Measurements from ENCODE around the gene CSRNP3. TPM values are rescaled to one million over a fixed set of nuclear protein-coding genes. Genes with fewer than 3 reads are reported as not detected.

CSRNP3 gene
- total and polyA plus RNA-seq, 2 donors (not counting 3 experiments of a cell fraction or from before 2014, with no cell fraction given): not detected

GRCh38 chr2:165518611-165519010 is 49.1 kb downstream of the CSRNP3 start:
- H2AFZ ChIP-seq (ENCODE audit: low read depth, low read length): no peak overlapping the region
- no peaks in the 10 kb centered on the region for H3K36me3 ChIP-seq (ENCODE audit: control insufficient read depth in 2 of 2, extremely low read depth in 1 of 2, insufficient read depth in 2 of 2, low read length in 2 of 2)
- no TSS peak for BruUV-seq (replicated peaks)
- no peak overlapping the region for H3K9ac ChIP-seq (replicated peaks; ENCODE audit: extremely low read depth, insufficient read depth, low read length)
- no peaks in the 10 kb centered on the region for H3K79me2 ChIP-seq (ENCODE audit: control insufficient read depth, insufficient read depth, low read length)
- FAIRE-seq: no peak
- CTCF ChIA-PET: interaction anchor here (1.1 to 1.3 kb wide), 2 partner anchors 16 to 25 kb away, joined by 3 read pairs; no protein-coding TSS in a partner anchor
- DNase-seq (ENCODE audit: low read depth, low spot score): no peak
- no peaks in the 10 kb centered on the region for H3K4me1 ChIP-seq (ENCODE audit: control insufficient read depth, extremely low read depth, insufficient read depth, low read length)
- POLR2A ChIA-PET: no interaction called here
- H3K4me2 ChIP-seq (ENCODE audit: insufficient read depth, low read length): no peak overlapping the region
- dilution Hi-C loops (cut with MboI; ENCODE audit: extremely low pct_ligation_motif_present, low sequenced_read_pairs) (no loop called here), intact Hi-C loops (cut with micrococcal nuclease) (no loop called here)
- H3K4me3 ChIP-seq (replicated peaks in 1 of 3; ENCODE audit: insufficient read depth in 1 of 3, low read depth in 1 of 3, low read length in 3 of 3): no peak overlapping the region
- no peak for TF ChIP-seq POLR2AphosphoS5 (IDR thresholded peaks at IDR 0.05; ENCODE audit: insufficient read depth, low read depth, low read length)
- TF ChIP-seq EZH2 (IDR thresholded peaks at IDR 0.05; ENCODE audit: borderline replicate concordance, low read depth, low read length, severe bottlenecking): no peak
- no peaks in the 10 kb centered on the region for H3K9me3 ChIP-seq (replicated peaks; ENCODE audit: control insufficient read depth, insufficient read depth, low read length)
- no peak overlapping the region for H3K27ac ChIP-seq (ENCODE audit: insufficient read depth, low read depth, low read length)
- H3K9me1 ChIP-seq (replicated peaks; ENCODE audit: control insufficient read depth, extremely low read depth, insufficient read depth, low read length): no peaks in the 10 kb centered on the region
- H4K20me1 ChIP-seq (replicated peaks; ENCODE audit: control insufficient read depth, extremely low read depth, insufficient read depth, low read length): no peaks in the 10 kb centered on the region
- no peaks in the 10 kb centered on the region for H3K27me3 ChIP-seq (ENCODE audit: control insufficient read depth in 2 of 2, insufficient read depth in 2 of 2, low read length in 2 of 2)

GRCh38 chr2:165522719-165523118 is 53.2 kb downstream of the CSRNP3 start:
- CTCF ChIA-PET: interaction anchor here (1.0 kb wide), 1 partner anchor 12 kb away, joined by 3 read pairs; no protein-coding TSS in a partner anchor
- H3K27me3 ChIP-seq (ENCODE audit: control insufficient read depth in 2 of 2, insufficient read depth in 2 of 2, low read length in 2 of 2): no peaks in the 10 kb centered on the region
- FAIRE-seq: no peak

More at GRCh38 chr2:165522719-165523118, 53.2 kb downstream of the CSRNP3 start:
- TF ChIP-seq CTCF (IDR thresholded peaks at IDR 0.05; ENCODE audit: extremely low read depth in 1 of 2, insufficient read depth in 1 of 2, low read depth in 1 of 2, low read length in 2 of 2): no peak
- no peak for TF ChIP-seq GATA2 (IDR thresholded peaks at IDR 0.05; ENCODE audit: insufficient read depth, insufficient read length, low read depth, low read length)
- no peak for TF ChIP-seq FOS (IDR thresholded peaks at IDR 0.05; ENCODE audit: borderline replicate concordance, insufficient read depth, low read length)
- TF ChIP-seq, protein P1, sequence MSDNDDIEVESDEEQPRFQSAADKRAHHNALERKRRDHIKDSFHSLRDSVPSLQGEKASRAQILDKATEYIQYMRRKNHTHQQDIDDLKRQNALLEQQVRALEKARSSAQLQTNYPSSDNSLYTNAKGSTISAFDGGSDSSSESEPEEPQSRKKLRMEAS (IDR thresholded peaks at IDR 0.05; ENCODE audit: insufficient read depth, insufficient read length): no peak
- TF ChIP-seq JUN (IDR thresholded peaks at IDR 0.05; ENCODE audit: borderline replicate concordance, insufficient read depth, insufficient read length, low read depth): no peak
- no peak for TF ChIP-seq MYC (IDR thresholded peaks at IDR 0.05; ENCODE audit: low read depth, low read length)
- TF ChIP-seq EZH2 (IDR thresholded peaks at IDR 0.05; ENCODE audit: borderline replicate concordance, low read depth, low read length, severe bottlenecking): no peak
- no peak for TF ChIP-seq POLR2AphosphoS5 (IDR thresholded peaks at IDR 0.05; ENCODE audit: insufficient read depth, low read depth, low read length)
- no peak for TF ChIP-seq POLR2A (IDR thresholded peaks at IDR 0.05; ENCODE audit: low read depth, low read length)
- Histone ChIP-seq H3K9ac (replicated peaks; ENCODE audit: extremely low read depth, insufficient read depth, low read length) (no peak overlapping the region), H3K79me2 (ENCODE audit: control insufficient read depth, insufficient read depth, low read length) (no peaks in the 10 kb centered on the region), H4K20me1 (replicated peaks; ENCODE audit: control insufficient read depth, extremely low read depth, insufficient read depth, low read length) (no peaks in the 10 kb centered on the region), H3K36me3 (ENCODE audit: control insufficient read depth in 2 of 2, extremely low read depth in 1 of 2, insufficient read depth in 2 of 2, low read length in 2 of 2) (no peaks in the 10 kb centered on the region), H3K4me2 (ENCODE audit: insufficient read depth, low read length) (no peak overlapping the region), H3K9me1 (replicated peaks; ENCODE audit: control insufficient read depth, extremely low read depth, insufficient read depth, low read length) (no peaks in the 10 kb centered on the region), H3K4me1 (ENCODE audit: control insufficient read depth, extremely low read depth, insufficient read depth, low read length) (no peaks in the 10 kb centered on the region), H3K27ac (ENCODE audit: insufficient read depth, low read depth, low read length) (no peak overlapping the region), H3K4me3 (replicated peaks in 1 of 3; ENCODE audit: insufficient read depth in 1 of 3, low read depth in 1 of 3, low read length in 3 of 3) (no peak overlapping the region), H2AFZ (ENCODE audit: low read depth, low read length) (no peak overlapping the region), H3K9me3 (replicated peaks; ENCODE audit: control insufficient read depth, insufficient read depth, low read length) (no peaks in the 10 kb centered on the region)
- no TSS peak for BruUV-seq (replicated peaks)
- POLR2A ChIA-PET: no interaction called here
- intact Hi-C loops (cut with micrococcal nuclease): no loop called here
- dilution Hi-C loops (cut with MboI; ENCODE audit: extremely low pct_ligation_motif_present, low sequenced_read_pairs): no loop called here
- DNase-seq (ENCODE audit: low read depth, low spot score): no peak
